Inferior parietal cortex (tissue), 1 donor: ENCODE measurements around the gene IGSF21.

Source experiments
- DNase-seq: peaks from one replicate; pipeline ENCODE4 v3.0.0-alpha.2; 2016; ENCODE audit errors: extremely low spot score

IGSF21 gene

DNA sequence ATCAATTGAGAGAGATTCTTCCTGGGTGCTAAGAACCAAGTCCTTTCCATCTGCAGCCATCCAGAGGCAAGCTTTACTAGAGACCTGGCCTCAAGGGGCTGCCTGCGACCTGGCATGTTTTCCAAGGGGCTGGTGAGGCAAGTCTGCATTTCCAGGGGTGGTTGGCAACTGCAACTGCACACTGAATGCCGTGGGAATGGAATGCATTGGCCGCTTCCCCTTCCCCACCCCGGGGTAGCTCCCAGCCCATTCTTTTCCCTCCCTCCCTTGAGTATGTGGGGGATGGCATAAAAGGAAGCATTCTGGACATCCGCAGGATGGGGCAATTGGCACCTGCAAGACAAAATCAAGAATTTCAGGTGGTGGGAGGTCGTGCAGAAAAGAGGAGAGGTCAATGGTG lies 155.1 kb downstream of the IGSF21 start:
- DNase-seq: no peak

- DNase-seq: no peak
These were observed 156.0 kb downstream of the IGSF21 start for GRCh38 chr1:18263547-18264120.

DNA sequence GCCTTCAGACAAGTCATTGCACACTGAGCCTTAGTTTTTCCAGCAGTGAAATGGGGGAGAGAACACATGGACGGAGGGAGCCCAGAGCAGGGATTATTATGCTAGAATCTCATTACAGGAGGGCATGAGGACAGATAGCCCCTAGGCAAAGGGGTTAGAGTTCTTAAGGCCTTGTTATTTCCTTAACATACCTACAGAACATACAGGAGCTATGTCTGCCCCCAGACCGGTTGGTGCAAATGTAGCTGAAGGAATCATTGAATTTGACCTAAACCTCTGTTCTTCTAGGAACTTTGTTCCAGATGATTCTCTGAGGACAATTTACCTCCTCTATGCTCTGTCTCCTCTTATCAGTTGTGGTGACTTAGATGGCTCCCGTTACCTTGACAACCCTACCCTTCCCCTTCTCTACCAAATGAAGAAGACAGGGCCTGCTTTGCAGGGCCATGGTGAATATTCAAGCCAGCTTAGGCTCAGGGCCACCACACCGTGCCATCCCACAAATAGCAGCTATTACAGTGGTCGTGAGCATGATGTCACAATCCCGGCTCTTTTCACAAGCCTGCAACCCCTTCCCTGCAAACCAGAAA lies 156.9 kb downstream of the IGSF21 start:
- DNase-seq: no peak

GRCh38 chr1:18265641-18266040 lies 158.0 kb downstream of the IGSF21 start:
- no peak for DNase-seq

DNA sequence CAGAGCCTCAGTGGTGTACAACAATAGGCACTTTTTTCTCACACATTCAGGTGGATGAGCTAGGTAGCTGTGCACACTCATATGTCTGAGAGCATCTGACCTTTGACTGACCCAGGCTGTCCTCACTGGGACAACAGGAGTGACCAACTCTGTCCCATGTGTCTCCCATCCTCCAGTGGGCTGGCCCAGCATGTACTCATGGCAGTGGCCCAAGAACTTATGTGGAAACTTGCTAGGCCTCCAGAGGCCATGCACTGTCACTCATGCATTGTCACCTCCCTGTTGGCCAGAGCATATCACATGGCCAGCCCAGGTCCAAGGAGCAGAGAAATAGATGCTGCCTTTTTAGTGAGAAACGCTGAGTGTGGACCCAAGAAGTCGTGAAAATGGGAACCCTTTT lies 158.8 kb downstream of the IGSF21 start:
- DNase-seq: no peak

DNA sequence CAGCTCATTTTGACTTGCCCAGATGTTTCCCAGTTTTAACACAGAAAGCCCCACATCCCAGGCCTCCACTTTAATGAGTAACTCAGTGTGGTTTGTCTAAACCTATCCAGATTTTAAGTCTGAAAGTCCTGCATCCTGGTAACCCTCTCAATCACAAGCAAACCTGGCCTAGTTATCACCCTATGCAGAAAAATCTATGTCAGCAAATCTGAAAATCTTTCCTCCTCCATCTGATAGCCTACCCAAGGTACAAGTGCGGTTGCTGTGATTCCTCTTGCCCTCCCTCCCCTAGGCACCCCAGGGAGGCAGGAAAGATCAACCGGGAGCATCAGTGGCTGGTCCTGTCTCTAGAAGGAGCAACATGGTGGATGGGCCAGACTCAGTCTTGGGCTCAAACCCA lies 163.7 kb downstream of the IGSF21 start:
- DNase-seq: no peak

- no peak for DNase-seq
These were observed 171.3 kb downstream of the IGSF21 start for GRCh38 chr1:18278946-18279345.

DNA sequence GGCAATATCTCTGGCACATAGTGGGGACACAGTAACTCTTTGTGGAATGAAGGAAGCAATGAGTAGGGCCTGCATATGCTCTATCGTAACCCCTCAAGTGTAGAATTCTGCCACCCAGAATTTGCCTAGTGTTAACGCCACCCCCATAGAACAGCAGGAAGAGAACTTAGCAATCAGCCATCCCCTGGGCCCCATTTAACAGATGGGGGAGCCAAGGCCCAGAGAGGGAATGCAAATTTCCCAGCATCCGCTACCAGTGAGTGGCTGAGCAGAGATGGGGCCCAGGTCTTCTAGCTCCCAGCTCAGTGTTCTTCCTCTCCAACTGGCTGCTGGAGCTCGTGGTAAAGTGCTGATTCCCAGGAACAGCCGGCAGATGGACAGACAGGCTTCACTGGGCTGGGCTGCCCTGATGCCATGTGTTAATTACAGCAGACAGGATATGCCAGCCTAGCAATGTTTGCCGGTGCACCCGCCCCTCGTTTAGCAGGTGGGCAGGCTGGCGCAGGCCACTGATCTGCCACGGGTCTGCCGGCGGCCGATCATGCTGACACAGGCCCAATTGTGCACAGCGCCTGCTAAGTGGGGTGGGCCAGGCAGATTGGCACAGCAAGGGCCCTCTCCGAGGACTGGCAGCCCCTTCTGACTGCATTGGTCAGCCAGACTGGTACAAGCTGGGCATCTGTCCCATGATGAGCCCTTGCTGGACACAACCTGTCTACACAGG lies 171.9 kb downstream of the IGSF21 start:
- DNase-seq: no peak

GRCh38 chr1:18280956-18281355 lies 173.4 kb downstream of the IGSF21 start:
- no peak for DNase-seq

DNA sequence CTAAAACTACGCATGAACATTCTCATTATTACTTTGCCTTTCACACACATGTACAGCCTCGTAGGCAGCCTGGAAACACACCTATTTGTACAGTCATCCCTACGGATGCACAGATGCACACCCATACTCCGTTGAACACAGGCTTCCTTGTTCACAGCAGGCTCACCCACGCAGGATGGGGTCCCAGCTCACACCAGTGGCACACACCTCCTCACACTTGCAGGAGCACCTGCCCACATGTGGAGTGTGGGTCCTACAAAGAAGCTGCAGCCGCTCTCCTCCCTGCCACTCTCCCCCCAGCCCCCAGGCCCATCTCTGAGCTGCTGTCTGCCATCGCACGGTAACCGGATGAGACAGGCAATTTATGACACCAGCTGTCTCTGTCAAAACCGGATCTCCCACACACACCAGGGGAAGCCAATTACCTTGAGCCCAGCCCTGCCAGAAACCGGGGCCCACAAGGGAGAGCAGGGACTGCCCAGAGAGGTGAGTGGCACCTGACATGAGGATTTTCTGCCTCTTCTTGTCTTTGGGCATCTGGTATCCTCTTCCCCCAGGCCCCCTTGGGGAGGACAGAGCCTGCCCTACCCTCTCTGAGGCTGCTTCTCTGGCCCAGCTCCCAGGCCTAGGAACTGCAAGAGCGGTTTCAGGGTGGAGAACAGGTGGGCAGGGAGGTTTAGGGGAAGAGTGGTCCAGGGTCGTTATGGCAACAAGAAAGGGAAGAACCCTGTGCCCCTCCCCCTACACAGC lies 175.4 kb downstream of the IGSF21 start:
- peak; percentile 20 for DNase-seq

- peak; percentile 39 for DNase-seq
These were observed 176.2 kb downstream of the IGSF21 start for GRCh38 chr1:18283601-18284385.

- no peak for DNase-seq
These were observed 177.4 kb downstream of the IGSF21 start for GRCh38 chr1:18284805-18285537.

DNA sequence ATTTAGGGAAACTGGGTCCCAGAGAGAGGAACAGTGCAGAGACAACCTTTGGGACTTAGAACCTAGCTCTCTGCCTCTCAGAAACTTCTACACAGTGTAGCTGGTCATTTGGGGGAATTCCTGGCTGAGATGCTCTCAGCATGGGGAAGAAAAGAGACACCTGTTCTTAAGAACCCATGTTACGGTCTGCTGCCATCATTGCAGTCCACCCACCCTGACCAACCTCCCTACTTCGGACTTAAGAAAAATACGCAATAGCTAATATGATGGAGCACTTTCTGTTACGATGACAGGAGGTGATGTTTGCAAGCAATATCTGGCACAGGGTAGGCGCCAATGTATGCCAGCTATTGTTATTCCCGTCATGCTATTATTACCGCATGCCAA lies 177.9 kb downstream of the IGSF21 start:
- no peak for DNase-seq

- DNase-seq: no peak
These were observed 181.1 kb downstream of the IGSF21 start for GRCh38 chr1:18288722-18289121.

DNA sequence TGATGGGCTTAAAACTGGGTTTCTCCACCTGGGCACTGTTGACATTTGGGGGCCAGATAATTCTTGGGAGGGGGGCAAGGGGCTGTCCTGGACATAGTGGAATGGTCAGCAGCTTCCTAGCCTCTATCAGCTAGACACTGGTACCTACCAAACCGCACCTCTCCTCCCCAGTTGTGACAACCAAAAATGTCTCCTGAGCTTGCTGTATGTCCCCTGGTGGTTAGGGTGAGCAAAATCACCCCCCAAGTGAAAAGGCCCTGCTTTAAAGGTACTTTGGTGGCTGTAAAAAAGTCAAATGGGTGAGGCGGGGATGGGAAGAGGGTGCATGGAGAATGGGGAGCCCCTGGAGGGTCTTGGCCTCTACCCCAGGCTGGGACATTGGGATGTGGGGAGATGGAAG lies 182.0 kb downstream of the IGSF21 start:
- DNase-seq: no peak

- no peak for DNase-seq
These were observed 183.3 kb downstream of the IGSF21 start for GRCh38 chr1:18290740-18291412.

DNA sequence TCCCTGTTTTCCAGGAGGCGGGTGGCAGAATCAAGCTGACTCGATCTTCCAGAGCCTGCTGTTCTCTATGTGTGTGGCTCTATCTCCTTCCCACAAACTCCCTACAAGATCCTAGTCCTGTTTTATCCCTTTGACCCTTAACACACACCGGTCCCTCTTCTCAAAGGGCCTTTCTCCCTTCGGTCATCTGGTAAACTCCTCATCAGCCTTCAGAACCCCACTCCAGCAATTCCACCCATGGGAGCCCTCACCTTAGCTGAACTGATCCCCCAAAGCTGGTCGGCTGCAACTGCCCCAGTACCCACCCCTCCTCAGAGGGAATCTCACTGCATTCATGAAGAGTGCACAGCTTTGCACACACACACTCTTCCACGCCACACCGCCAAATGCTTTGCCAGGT lies 184.9 kb downstream of the IGSF21 start:
- DNase-seq: no peak

DNA sequence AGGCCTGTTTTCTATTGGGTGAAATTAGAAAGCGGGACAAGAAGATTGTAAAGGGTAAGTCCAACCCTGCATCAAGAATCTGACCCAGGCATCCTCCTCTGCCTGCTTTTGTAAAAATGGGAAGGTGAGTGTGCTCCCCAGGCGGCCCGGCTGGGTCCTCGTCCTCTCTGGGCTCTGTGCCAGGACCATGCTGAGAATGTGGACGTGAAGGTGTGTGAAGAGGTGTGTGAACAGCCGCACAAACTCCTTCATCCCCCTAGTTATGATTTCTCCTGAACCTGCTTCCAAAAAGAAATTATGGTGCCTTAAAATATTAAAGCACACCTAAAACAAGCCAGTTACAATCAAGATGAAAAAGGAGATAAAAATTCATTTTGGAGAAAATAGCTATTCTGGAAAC lies 185.7 kb downstream of the IGSF21 start:
- DNase-seq: no peak

- no peak for DNase-seq
These were observed 187.0 kb downstream of the IGSF21 start for GRCh38 chr1:18294437-18295176.
